ENCODE measurements around the gene ALKBH6.
"Not testable (repeated sequence)": the region's sequence is repeated elsewhere in the genome, so short reads cannot be mapped to it uniquely, and the experiment has no call there.

The ALKBH6 gene

GRCh38 chr19:36043952-36044351 lies 29.9 kb upstream of the ALKBH6 start:
- Mint-ChIP-seq H3K4me3 (no peak overlapping the region), H3K4me1 (ENCODE audit: low read depth) (peaks cover 2% of the 10 kb centered on the region), H3K27ac (no peak overlapping the region), H3K9me3 (no peaks in the 10 kb centered on the region), H3K27me3 (ENCODE audit: low read depth) (no peaks in the 10 kb centered on the region), H3K36me3 (ENCODE audit: low read depth) (peaks cover 9% of the 10 kb centered on the region)
- DNase-seq (ENCODE audit: low spot score), result no peak

DNA sequence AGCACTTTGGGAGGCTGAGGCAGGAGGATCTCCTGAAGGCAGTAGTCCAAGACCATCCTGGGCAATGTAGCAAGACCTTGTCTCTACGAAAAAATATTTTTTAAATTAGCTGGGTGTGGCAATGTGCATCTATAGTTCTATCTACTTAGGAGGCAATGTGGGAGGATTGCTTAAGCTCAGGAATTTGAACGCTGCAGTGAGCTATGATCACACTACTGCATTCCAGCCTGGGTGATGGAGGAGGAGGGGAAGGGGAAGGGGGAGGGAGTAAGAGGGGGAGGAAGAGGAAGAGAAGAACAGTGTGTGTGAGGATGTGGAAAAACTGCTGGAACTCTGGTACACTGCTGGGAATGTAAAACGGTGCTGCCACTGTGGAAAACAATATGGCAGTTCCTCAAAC lies 27.8 kb upstream of the ALKBH6 start:
- peaks cover 13% of the 10 kb centered on the region for H3K36me3 Mint-ChIP-seq (ENCODE audit: low read depth)
- H3K27ac Mint-ChIP-seq, result no peak overlapping the region
- no peak overlapping the region for H3K4me3 Mint-ChIP-seq
- H3K27me3 Mint-ChIP-seq (ENCODE audit: low read depth), result no peaks in the 10 kb centered on the region
- H3K9me3 Mint-ChIP-seq, result no peaks in the 10 kb centered on the region
- peaks cover 8% of the 10 kb centered on the region for H3K4me1 Mint-ChIP-seq (ENCODE audit: low read depth)
- DNase-seq (ENCODE audit: low spot score), result no peak

DNA sequence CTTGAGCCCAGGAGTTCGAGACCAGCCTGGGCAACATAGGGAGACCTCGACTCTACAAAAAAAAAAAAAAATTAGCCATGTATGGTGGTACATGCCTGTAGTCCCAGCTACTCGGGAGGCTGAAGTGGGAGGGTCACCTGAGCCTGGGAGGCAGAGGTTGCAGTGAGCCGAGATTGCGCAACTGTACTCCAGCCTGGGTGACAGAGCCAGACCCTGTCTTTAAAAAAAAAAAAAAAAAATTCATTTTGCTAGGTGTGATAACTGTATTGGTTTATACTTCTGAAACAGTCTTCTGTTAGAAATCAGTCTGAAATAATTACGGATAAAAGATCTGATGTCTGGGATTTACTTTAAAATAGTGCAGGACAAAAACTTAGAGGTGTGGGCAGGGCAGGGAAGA lies 27.1 kb upstream of the ALKBH6 start:
- not testable (repeated sequence) for H3K27ac Mint-ChIP-seq; H3K4me1 Mint-ChIP-seq (ENCODE audit: low read depth); H3K4me3 Mint-ChIP-seq; H3K27me3 Mint-ChIP-seq (ENCODE audit: low read depth); H3K9me3 Mint-ChIP-seq; DNase-seq (ENCODE audit: low spot score)
- peaks cover 11% of the 10 kb centered on the region for H3K36me3 Mint-ChIP-seq (ENCODE audit: low read depth)

GRCh38 chr19:36040495-36040894 lies 26.5 kb upstream of the ALKBH6 start:
- H3K9me3 Mint-ChIP-seq, result no peaks in the 10 kb centered on the region
- H3K27me3 Mint-ChIP-seq (ENCODE audit: low read depth), result no peaks in the 10 kb centered on the region
- H3K4me3 Mint-ChIP-seq, result no peak overlapping the region
- H3K4me1 Mint-ChIP-seq (ENCODE audit: low read depth), result peaks cover 12% of the 10 kb centered on the region
- H3K36me3 Mint-ChIP-seq (ENCODE audit: low read depth), result peaks cover 14% of the 10 kb centered on the region
- no peak overlapping the region for H3K27ac Mint-ChIP-seq
- no peak for DNase-seq (ENCODE audit: low spot score)

GRCh38 chr19:36032251-36033104 lies 18.5 kb upstream of the ALKBH6 start, which contains the start of gene CLIP3:
TSS of gene CLIP3 (minus strand) at chr19:36032873. CDS start at chr19:36032357, 516 bp downstream.
- Mint-ChIP-seq H3K4me3 (peak within 1 kb of the TSS; percentile 66), H3K4me1 (ENCODE audit: low read depth) (peaks cover 34% of the 10 kb centered on the region), H3K36me3 (ENCODE audit: low read depth) (peaks cover 34% of the 10 kb centered on the region), H3K9me3 (no peaks in the 10 kb centered on the region), H3K27ac (no peak within 1 kb of the TSS), H3K27me3 (ENCODE audit: low read depth) (no peaks in the 10 kb centered on the region)
- peak; percentile 27 for DNase-seq (ENCODE audit: low spot score)

- no peak overlapping the region for H3K4me3 Mint-ChIP-seq
- H3K36me3 Mint-ChIP-seq (ENCODE audit: low read depth), result peaks cover 29% of the 10 kb centered on the region
- H3K27me3 Mint-ChIP-seq (ENCODE audit: low read depth), result no peaks in the 10 kb centered on the region
- peak overlapping the region; percentile 6 for H3K27ac Mint-ChIP-seq
- DNase-seq (ENCODE audit: low spot score), result no peak
- H3K9me3 Mint-ChIP-seq, result no peaks in the 10 kb centered on the region
- H3K4me1 Mint-ChIP-seq (ENCODE audit: low read depth), result peaks cover 27% of the 10 kb centered on the region
These were observed 17.3 kb upstream of the ALKBH6 start for GRCh38 chr19:36031308-36031707.

- peaks cover 24% of the 10 kb centered on the region for H3K36me3 Mint-ChIP-seq (ENCODE audit: low read depth)
- DNase-seq (ENCODE audit: low spot score), result no peak
- H3K4me1 Mint-ChIP-seq (ENCODE audit: low read depth), result peaks cover 22% of the 10 kb centered on the region
- H3K27me3 Mint-ChIP-seq (ENCODE audit: low read depth), result no peaks in the 10 kb centered on the region
- H3K4me3 Mint-ChIP-seq, result no peak overlapping the region
- no peaks in the 10 kb centered on the region for H3K9me3 Mint-ChIP-seq
- no peak overlapping the region for H3K27ac Mint-ChIP-seq
These were observed 16.5 kb upstream of the ALKBH6 start for GRCh38 chr19:36030264-36031148.

DNA sequence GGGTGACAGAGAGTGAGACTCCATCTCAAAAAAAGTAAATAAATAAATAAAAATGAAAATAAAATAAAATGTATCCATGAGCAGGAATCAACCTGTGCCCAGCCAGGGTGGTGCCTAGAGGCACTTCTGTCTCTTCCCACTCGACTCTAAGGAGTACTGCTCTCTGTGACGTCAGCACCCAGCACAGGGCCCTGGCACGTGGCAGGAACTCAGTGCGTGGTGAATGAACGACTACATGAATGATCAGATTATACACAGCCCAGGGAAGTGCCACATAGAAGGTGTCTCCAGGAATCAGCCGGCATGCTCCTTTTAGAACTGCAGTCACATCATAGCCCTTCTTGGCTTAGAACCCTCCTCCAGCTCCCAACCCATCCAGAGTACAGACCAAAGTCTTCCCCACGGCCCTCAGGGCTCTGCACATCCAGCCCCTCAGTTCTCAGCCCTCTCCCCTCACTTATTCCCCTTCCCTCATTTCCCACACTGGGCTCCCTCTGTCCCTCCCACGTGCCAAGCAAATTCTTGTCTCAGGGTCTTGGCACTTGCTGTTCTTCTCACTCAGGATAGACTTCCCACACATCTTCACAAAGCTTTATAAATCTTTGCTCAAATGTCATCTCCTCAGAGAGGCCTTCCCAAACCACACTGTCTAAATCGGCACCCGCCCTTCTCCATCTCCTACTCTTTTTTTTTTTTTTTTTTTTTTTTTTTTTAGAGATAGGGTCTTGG lies 14.5 kb upstream of the ALKBH6 start:
- no peak for DNase-seq (ENCODE audit: low spot score)
- no peaks in the 10 kb centered on the region for H3K27me3 Mint-ChIP-seq (ENCODE audit: low read depth)
- H3K9me3 Mint-ChIP-seq, result no peaks in the 10 kb centered on the region
- H3K4me1 Mint-ChIP-seq (ENCODE audit: low read depth), result peaks cover 7% of the 10 kb centered on the region
- H3K36me3 Mint-ChIP-seq (ENCODE audit: low read depth), result peaks cover 14% of the 10 kb centered on the region
- peak overlapping the region; percentile 2 for H3K27ac Mint-ChIP-seq
- H3K4me3 Mint-ChIP-seq, result no peak overlapping the region

- no peaks in the 10 kb centered on the region for H3K27me3 Mint-ChIP-seq (ENCODE audit: low read depth)
- H3K27ac Mint-ChIP-seq, result no peak overlapping the region
- DNase-seq (ENCODE audit: low spot score), result no peak
- H3K4me3 Mint-ChIP-seq, result no peak overlapping the region
- no peaks in the 10 kb centered on the region for H3K9me3 Mint-ChIP-seq
- peaks cover 17% of the 10 kb centered on the region for H3K36me3 Mint-ChIP-seq (ENCODE audit: low read depth)
- H3K4me1 Mint-ChIP-seq (ENCODE audit: low read depth), result peaks cover 7% of the 10 kb centered on the region
These were observed 13.7 kb upstream of the ALKBH6 start for GRCh38 chr19:36027696-36028095.

GRCh38 chr19:36026091-36026876 lies 12.3 kb upstream of the ALKBH6 start:
- H3K27ac Mint-ChIP-seq, result no peak overlapping the region
- H3K9me3 Mint-ChIP-seq, result no peaks in the 10 kb centered on the region
- H3K36me3 Mint-ChIP-seq (ENCODE audit: low read depth), result peaks cover 15% of the 10 kb centered on the region

DNA sequence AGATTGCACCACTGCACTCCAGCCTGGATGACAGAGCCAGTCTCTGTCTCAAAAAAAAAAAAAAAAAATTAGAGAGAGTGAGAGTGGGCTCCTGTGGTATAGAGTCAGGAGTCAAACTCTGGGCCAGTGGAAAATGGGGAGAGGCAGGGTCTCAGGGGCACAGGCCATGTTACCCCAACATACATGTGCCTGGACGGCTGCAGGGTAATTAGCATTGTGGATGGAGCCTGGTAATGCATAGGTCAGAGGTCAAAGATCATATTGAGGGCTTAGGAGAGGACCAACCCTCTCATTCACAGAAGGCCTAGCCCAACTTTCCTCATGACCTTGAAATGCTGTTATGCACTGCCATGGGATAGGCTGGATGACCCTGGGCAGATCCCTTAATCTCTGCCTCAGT lies 11.5 kb upstream of the ALKBH6 start:
- H3K4me3 Mint-ChIP-seq, result no peak overlapping the region
- no peaks in the 10 kb centered on the region for H3K27me3 Mint-ChIP-seq (ENCODE audit: low read depth)
- H3K36me3 Mint-ChIP-seq (ENCODE audit: low read depth), result peaks cover 13% of the 10 kb centered on the region
- no peaks in the 10 kb centered on the region for H3K9me3 Mint-ChIP-seq
- H3K4me1 Mint-ChIP-seq (ENCODE audit: low read depth), result peaks cover 6% of the 10 kb centered on the region
- H3K27ac Mint-ChIP-seq, result no peak overlapping the region
- DNase-seq (ENCODE audit: low spot score), result no peak

More at GRCh38 chr19:36026091-36026876, 12.3 kb upstream of the ALKBH6 start:
- Mint-ChIP-seq H3K27me3 (ENCODE audit: low read depth) (no peaks in the 10 kb centered on the region), H3K4me3 (no peak overlapping the region), H3K4me1 (ENCODE audit: low read depth) (peaks cover 6% of the 10 kb centered on the region)
- DNase-seq (ENCODE audit: low spot score), result no peak

DNA sequence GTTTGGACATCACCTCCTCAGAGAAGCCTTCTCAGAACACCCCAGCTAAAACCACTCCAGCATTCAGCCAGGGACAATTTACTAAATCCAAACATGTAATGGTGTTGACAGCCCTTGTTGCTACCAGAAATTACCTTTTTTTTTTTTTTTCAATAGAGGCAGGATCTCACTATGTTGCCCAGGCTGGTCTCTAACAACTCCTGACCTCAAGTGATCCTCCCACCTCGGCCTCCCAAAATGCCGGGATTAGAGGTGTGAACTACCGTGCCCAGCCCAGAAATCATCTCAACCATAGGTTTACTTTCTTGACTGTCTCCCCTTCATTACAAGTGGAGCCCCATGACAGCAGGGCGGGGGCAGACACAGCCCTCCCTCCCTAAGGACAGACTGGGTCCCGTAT lies 9.4 kb upstream of the ALKBH6 start:
- Mint-ChIP-seq H3K27ac (no peak overlapping the region), H3K9me3 (no peaks in the 10 kb centered on the region), H3K27me3 (ENCODE audit: low read depth) (no peaks in the 10 kb centered on the region), H3K4me3 (no peak overlapping the region), H3K4me1 (ENCODE audit: low read depth) (no peaks in the 10 kb centered on the region), H3K36me3 (ENCODE audit: low read depth) (peaks cover 9% of the 10 kb centered on the region)
- no peak for DNase-seq (ENCODE audit: low spot score)

DNA sequence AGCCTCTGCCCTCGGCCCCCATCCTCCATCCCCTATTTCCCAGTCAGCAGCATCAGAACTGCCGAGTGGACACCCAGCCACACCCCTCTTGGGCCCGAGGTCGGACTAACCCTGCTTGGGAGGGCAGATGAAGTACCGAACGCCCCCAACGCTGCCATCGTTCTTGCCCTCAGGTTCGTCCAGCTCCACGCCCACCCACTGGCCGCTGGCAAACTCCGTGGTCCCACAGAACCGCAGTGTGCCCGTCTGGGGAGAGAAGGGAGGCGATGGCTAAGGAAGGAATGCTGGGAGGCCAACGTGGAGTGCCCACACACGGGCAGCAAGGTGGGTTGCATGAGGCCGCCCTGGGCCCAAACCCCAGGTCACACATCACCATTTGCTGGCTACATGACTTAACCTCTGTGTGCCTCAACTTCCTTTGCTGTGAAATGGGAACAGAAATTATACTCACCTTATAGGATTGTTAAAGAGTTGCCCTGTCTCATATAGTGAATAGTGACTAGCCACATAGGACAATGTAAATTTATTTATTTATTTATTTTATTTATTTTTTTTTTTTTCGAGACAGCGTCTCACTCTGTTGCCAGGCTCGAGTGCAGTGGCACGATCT lies 5.2 kb upstream of the ALKBH6 start:
- Mint-ChIP-seq H3K9me3 (no peaks in the 10 kb centered on the region), H3K36me3 (ENCODE audit: low read depth) (peaks cover 7% of the 10 kb centered on the region), H3K27ac (no peak overlapping the region), H3K27me3 (ENCODE audit: low read depth) (no peaks in the 10 kb centered on the region), H3K4me3 (no peak overlapping the region), H3K4me1 (ENCODE audit: low read depth) (peaks cover 15% of the 10 kb centered on the region)
- DNase-seq (ENCODE audit: low spot score), result no peak
